Activated naive CD4-positive, alpha-beta T cell treated with anti-CD3 and anti-CD28 coated beads, Interleukin-2, amount 10 ng/mL, durations not matched to agents 7 days and 5 days (primary cell): ENCODE results near the gene TDRD9.

Experiments used
- CTCF ChIA-PET: fragments of 350-600 bp; sonication (Branson Sonifier 250); formaldehyde crosslinking; loops from one replicate; lab custom pipeline; 2021; ENCODE audit warnings: antibody characterized with exemption; lab: Charles Lee
- DNase-seq: peaks from one replicate; pipeline ENCODE4 v3.0.0-alpha.2; 2020
- H3K27ac Mint-ChIP-seq: one replicate; pipeline ENCODE4 v1.8.0; 2021; ENCODE audit warnings: mild to moderate bottlenecking, moderate library complexity, mixed read lengths
- H3K27me3 Mint-ChIP-seq: one replicate; pipeline ENCODE4 v1.8.0; 2021; ENCODE audit warnings: mild to moderate bottlenecking, mixed read lengths
- H3K36me3 Mint-ChIP-seq: one replicate; pipeline ENCODE4 v1.8.0; 2021; ENCODE audit warnings: mixed read lengths
- H3K4me1 Mint-ChIP-seq: one replicate; pipeline ENCODE4 v1.8.0; 2021; ENCODE audit warnings: mixed read lengths
- H3K4me3 Mint-ChIP-seq: one replicate; pipeline ENCODE4 v1.8.0; 2021; ENCODE audit warnings: mild to moderate bottlenecking, moderate library complexity, mixed read lengths
- H3K9me3 Mint-ChIP-seq: one replicate; pipeline ENCODE4 v1.8.0; 2021; ENCODE audit warnings: mixed read lengths

The TDRD9 gene

DNA sequence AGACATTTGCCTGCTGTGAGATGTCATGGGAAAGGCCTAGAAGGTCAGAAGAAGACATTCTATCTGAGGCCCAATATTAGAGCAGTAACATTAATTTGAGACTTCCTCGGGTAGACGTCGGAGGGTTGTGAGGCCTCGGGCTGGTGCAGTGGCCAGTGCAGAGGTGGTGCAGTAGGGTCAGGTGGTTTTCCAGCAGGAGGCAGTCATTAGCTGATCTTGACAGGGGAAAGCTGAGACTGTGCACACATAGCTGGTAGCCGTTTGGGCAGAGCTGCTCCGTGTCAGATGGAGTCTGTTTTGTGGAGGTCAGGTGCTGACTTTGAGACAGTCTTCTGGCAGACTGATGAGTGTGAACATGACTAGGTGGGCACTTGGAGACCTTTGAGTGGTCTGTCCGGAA is 91.5 kb downstream of the TDRD9 start:
- no peaks in the 10 kb centered on the region for H3K36me3 Mint-ChIP-seq
- no peaks in the 10 kb centered on the region for H3K9me3 Mint-ChIP-seq
- no peaks in the 10 kb centered on the region for H3K4me1 Mint-ChIP-seq
- CTCF ChIA-PET: no interaction called here
- no peak overlapping the region for H3K27ac Mint-ChIP-seq
- H3K27me3 Mint-ChIP-seq: peaks cover 32% of the 10 kb centered on the region
- no peak overlapping the region for H3K4me3 Mint-ChIP-seq
- DNase-seq: no peak

DNA sequence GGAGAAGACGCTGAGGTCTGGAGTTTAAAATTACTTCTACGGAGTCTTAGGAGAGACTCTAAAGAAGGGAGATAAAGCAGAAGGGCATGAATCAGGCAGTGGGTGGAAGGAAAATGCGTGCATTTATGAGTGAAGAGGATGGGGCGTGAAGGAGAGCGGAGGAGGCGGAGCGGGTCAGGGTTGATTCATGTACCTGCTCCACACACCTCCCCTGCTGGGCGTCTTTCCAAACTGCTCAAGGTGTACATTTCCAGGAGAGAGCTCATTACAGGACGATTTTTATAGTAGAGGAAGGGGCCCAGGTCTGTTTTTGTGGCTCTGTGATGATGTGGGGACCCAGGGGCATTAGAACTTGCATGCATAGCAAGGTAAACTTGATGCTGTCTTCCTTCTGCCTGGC is 92.2 kb downstream of the TDRD9 start:
- DNase-seq: no peak
- H3K4me1 Mint-ChIP-seq: no peaks in the 10 kb centered on the region
- H3K36me3 Mint-ChIP-seq: no peaks in the 10 kb centered on the region
- H3K9me3 Mint-ChIP-seq: no peaks in the 10 kb centered on the region
- no peak overlapping the region for H3K4me3 Mint-ChIP-seq
- peaks cover 29% of the 10 kb centered on the region for H3K27me3 Mint-ChIP-seq
- H3K27ac Mint-ChIP-seq: no peak overlapping the region
- CTCF ChIA-PET: no interaction called here

DNA sequence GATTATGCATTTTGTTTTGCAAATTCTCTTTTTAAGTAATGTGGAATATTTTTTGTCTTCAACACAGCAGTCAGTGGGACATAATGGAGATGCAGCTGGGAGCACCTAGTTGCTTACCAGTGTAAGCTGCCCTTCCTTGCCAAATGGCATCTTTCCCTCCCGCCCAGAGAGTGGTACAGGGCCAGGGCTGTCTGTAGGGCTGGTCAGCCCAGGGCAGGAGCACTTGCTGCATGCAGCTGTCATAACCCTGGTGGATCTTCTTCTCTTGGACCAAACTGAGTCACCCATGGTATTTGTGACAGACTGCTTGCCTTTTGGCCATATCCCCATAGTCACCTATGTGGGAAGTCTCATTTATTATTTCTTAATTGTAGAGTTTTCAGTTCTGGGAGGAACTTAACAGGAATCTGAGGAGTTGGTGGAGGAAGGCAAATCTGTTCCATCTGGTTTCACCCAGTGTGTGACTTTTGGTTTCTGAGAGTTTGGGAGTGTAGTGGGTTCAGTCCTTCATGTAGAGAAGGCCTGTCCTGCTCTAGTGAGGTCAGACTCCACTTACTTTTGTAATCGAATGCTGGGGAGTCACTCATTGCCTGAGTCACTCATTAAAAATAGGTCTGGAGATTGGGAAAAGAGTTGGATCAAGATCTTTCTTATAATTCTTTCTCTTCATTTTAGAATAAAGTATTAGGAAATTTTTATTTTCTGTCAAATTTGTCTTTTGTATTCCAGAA is 95.2 kb downstream of the TDRD9 start:
- Mint-ChIP-seq H3K4me1 (no peaks in the 10 kb centered on the region), H3K27ac (no peak overlapping the region), H3K9me3 (no peaks in the 10 kb centered on the region), H3K4me3 (no peak overlapping the region), H3K36me3 (no peaks in the 10 kb centered on the region), H3K27me3 (peaks cover 24% of the 10 kb centered on the region)
- DNase-seq: no peak
- CTCF ChIA-PET: no interaction called here

DNA sequence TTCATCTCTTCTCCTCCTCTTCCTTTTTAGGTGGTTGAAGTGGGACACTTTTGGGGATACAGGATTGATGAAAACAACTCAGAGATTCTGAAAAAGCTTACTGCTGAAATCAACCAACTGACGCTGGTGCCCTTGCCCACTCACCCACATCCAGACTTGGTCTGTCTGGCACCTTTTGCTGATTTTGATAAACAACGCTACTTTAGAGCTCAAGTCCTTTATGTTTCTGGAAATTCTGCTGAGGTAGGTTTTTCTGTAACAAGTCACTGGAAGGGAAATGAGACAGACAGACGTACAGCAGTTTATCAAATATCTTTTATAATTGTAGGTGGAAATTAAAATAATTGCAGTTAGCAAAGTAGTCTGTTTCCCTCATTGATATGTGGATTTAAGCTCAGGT is 97.3 kb downstream of the TDRD9 start:
- Mint-ChIP-seq H3K27ac (no peak overlapping the region), H3K9me3 (no peaks in the 10 kb centered on the region), H3K27me3 (peaks cover 26% of the 10 kb centered on the region), H3K4me1 (no peaks in the 10 kb centered on the region), H3K36me3 (no peaks in the 10 kb centered on the region), H3K4me3 (no peak overlapping the region)
- CTCF ChIA-PET: no interaction called here
- DNase-seq: no peak

DNA sequence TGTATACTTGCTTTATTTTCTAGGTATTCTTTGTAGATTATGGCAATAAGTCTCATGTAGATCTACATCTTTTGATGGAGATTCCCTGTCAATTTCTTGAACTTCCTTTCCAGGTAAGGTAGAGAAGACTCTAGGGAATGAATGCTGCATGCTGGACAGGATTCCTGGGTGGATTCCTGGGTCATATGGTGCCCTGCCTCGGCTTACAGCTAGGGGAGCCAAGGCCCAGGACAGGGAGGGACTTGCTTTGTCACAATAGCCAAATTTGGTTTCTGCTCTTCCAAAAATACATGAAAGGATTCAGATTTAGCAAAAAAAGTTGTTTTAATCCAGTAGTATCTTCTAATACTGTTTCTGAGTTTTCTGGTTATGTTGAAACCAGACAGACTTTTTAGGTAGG is 97.8 kb downstream of the TDRD9 start:
- Mint-ChIP-seq H3K27me3 (peaks cover 26% of the 10 kb centered on the region), H3K36me3 (no peaks in the 10 kb centered on the region), H3K9me3 (no peaks in the 10 kb centered on the region), H3K4me1 (no peaks in the 10 kb centered on the region), H3K27ac (no peak overlapping the region), H3K4me3 (no peak overlapping the region)
- CTCF ChIA-PET: no interaction called here
- DNase-seq: no peak

DNA sequence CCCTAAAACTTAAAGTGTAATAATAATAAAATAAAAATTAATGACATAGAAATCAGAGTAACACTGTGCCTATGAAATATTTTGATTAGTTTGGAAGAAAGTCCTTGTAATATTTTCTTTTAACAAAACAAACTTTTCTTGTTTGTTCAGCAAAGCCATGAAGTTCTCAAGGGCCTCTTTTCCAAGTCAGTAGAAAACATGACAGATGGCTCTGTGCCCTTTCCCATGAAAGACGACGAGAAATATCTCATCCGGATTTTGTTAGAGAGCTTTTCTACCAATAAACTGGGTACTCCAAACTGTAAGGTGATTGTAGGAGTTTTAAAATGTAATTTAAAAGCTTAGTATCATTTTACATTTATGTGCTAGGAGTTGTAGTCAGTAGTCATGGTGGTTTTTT is 102.7 kb downstream of the TDRD9 start:
- H3K27ac Mint-ChIP-seq: no peak overlapping the region
- no peak for DNase-seq
- H3K27me3 Mint-ChIP-seq: peaks cover 35% of the 10 kb centered on the region
- H3K4me3 Mint-ChIP-seq: no peak overlapping the region
- CTCF ChIA-PET: no interaction called here
- H3K9me3 Mint-ChIP-seq: no peaks in the 10 kb centered on the region
- no peaks in the 10 kb centered on the region for H3K36me3 Mint-ChIP-seq
- H3K4me1 Mint-ChIP-seq: no peaks in the 10 kb centered on the region

DNA sequence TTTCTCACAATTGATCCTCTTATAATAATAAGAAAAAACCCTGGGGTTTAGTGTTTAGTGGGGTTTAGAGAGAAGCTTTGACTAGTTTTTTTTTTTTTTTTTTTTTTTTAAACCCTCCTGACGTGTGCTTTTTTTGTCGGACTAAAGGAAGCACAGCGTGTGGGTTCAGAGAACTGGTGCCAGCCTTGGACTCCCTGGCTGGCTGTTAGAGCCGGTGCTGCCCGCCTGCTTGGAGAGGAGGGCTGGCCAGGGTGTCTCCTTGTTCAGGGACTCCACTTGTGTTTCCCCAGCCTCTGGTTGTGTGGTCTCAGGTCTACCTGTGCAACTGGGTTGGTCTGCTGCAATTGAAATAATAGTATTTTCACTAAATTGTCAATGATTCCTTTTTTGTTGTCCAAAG is 103.1 kb downstream of the TDRD9 start:
- no peaks in the 10 kb centered on the region for H3K4me1 Mint-ChIP-seq
- no peaks in the 10 kb centered on the region for H3K9me3 Mint-ChIP-seq
- no peak for DNase-seq
- H3K4me3 Mint-ChIP-seq: no peak overlapping the region
- H3K27ac Mint-ChIP-seq: no peak overlapping the region
- H3K36me3 Mint-ChIP-seq: no peaks in the 10 kb centered on the region
- CTCF ChIA-PET: no interaction called here
- peaks cover 35% of the 10 kb centered on the region for H3K27me3 Mint-ChIP-seq

DNA sequence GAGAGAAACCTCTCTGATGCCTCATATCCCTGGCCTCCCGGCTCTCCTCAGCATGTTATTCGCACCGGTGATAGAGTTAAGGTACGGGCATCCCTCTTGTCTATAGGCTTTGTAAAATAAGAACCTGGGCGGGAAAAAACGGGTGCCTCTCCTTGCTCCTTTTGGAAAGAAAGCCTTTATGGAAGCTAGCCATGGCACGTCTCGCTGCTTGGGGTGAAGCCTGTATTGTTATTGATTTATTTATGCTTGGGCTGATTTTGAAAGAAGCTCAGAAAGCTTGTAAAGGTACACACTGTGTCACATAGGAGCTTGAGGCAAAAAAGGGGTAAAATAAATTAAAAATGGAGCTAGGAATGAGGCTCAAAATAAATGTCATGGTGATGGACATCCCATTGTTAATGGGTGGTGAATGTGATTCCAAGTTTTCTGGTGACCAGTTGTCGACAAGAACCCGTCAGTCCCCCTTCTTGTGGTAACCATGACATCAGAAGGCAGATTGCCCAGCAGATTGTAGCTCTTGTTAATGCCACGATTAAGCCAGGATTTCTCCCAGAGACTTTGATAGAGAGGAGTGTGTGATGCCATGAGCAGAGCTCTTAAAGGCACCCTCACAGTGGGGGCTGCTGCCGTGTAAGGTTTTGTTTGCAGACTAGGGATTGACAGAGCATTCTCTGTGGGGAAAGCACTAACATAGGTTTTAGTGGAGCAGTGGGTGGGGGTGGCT is 106.9 kb downstream of the TDRD9 start:
- no peaks in the 10 kb centered on the region for H3K9me3 Mint-ChIP-seq
- H3K27me3 Mint-ChIP-seq: peaks cover 26% of the 10 kb centered on the region
- H3K4me1 Mint-ChIP-seq: no peaks in the 10 kb centered on the region
- no peak overlapping the region for H3K4me3 Mint-ChIP-seq
- CTCF ChIA-PET: interaction anchor here (0.6 kb wide), 1 partner anchor 41 kb away, joined by 5 read pairs; no protein-coding TSS in a partner anchor
- no peak for DNase-seq
- no peaks in the 10 kb centered on the region for H3K36me3 Mint-ChIP-seq
- H3K27ac Mint-ChIP-seq: no peak overlapping the region

DNA sequence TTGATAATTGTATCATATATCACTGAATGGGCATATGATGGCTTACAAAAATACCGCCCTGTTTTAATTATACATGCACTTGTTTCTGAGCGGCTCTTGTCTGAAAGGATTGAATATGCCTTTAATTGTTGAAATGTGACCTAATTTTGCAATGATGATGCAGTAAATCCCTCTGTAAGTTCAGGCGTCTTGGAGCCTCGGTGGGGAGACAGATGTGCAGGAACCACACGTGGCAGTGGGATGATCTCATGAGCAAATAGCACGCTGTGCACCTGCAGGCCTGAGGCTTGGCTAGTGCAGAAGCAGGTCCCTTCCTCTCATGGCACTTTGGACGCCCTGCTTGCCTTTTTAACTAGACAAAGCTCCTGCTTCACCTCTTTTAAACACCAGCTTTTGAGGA is 108.0 kb downstream of the TDRD9 start:
- Mint-ChIP-seq H3K9me3 (no peaks in the 10 kb centered on the region), H3K36me3 (no peaks in the 10 kb centered on the region), H3K27me3 (peaks cover 33% of the 10 kb centered on the region), H3K4me1 (no peaks in the 10 kb centered on the region), H3K27ac (no peak overlapping the region), H3K4me3 (no peak overlapping the region)
- CTCF ChIA-PET: no interaction called here
- DNase-seq: no peak

DNA sequence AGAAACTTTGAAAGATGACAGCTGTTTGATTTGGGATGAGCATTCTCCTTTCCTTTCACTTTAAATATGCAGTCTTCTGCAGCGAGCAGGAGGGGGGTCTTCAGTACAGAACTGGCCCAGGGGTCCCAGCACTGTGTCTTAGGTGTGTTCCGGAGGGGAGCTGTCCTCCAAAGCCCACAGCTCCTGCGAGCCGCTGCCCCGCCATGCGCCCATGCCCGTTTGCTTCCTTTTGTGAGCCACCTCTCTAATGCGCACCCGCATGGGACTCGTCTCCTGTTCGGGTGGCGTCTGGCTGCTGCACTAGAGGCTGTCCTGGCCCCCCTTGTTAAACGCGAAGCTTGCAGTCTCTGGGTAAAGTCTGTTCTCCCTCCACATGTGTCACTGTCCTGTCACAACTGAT is 108.8 kb downstream of the TDRD9 start:
- Mint-ChIP-seq H3K36me3 (no peaks in the 10 kb centered on the region), H3K4me3 (no peak overlapping the region), H3K4me1 (no peaks in the 10 kb centered on the region), H3K27ac (no peak overlapping the region), H3K9me3 (no peaks in the 10 kb centered on the region), H3K27me3 (peaks cover 33% of the 10 kb centered on the region)
- CTCF ChIA-PET: no interaction called here
- no peak for DNase-seq

DNA sequence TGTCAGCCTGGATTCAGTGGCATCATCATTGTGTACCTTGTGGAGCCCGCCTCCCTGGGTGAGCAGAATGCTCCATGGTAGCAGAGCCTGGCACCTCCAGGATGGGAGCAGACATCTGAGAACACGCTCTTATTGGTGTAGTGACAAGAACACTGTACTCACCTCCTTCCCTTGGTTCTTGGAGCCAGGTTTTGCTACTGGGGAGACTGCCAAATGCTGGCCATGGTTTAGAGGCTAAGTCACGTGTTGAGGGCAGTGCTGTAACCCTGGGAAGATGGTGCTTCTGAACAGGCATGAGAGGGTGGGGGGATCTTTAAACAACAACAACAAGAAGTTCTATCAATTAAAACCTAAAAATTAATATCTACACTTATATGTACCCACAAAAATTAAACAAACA is 109.6 kb downstream of the TDRD9 start:
- H3K4me1 Mint-ChIP-seq: no peaks in the 10 kb centered on the region
- H3K9me3 Mint-ChIP-seq: no peaks in the 10 kb centered on the region
- H3K27ac Mint-ChIP-seq: no peak overlapping the region
- no peak overlapping the region for H3K4me3 Mint-ChIP-seq
- DNase-seq: no peak
- no peaks in the 10 kb centered on the region for H3K36me3 Mint-ChIP-seq
- CTCF ChIA-PET: no interaction called here
- peaks cover 33% of the 10 kb centered on the region for H3K27me3 Mint-ChIP-seq

DNA sequence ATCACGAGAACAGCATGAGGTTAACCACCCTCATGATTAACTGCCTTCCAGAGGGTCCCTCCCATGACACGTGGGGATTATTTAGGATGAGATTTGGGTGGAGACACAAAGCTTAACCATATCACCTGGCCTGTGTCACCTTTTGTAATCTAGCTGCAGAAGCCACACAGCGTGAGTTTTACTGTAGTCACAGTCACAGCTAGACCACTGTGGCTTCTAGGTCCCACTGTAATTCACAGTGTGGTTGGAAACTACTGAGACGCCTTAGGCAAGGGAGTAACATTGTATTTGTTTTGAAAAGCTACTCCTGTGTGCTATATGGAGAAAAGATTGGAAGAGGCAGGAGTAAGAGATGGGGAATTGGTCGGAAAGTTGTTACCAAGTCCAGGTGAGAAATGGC is 111.0 kb downstream of the TDRD9 start:
- H3K36me3 Mint-ChIP-seq: no peaks in the 10 kb centered on the region
- H3K9me3 Mint-ChIP-seq: no peaks in the 10 kb centered on the region
- no peak for DNase-seq
- CTCF ChIA-PET: interaction anchor here (0.7 kb wide), 1 partner anchor 10 kb away, joined by 3 read pairs; no protein-coding TSS in a partner anchor
- H3K27ac Mint-ChIP-seq: no peak overlapping the region
- H3K27me3 Mint-ChIP-seq: peaks cover 29% of the 10 kb centered on the region
- H3K4me1 Mint-ChIP-seq: no peaks in the 10 kb centered on the region
- H3K4me3 Mint-ChIP-seq: no peak overlapping the region

DNA sequence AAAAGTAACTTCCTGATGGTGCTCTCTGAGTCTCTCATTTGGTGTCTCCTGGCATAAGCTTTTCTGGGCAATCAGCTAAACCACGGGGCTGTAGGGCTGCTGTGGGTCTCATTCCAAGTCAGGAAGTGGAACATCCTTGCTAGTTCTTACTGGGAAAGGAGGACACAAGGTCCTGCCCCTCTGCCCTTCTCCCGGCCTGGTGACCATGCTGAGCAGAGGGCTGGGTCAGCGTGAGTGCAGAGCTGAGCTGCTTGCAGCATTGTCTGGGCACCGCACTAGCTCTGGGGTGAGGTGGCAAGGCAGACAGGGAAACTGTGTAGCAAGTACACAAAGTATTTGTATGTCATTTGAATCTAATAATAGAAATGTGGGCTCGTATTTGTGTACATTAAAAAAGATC is 112.3 kb downstream of the TDRD9 start:
- Mint-ChIP-seq H3K27ac (no peak overlapping the region), H3K4me1 (no peaks in the 10 kb centered on the region), H3K36me3 (no peaks in the 10 kb centered on the region), H3K4me3 (no peak overlapping the region), H3K9me3 (no peaks in the 10 kb centered on the region), H3K27me3 (peaks cover 26% of the 10 kb centered on the region)
- CTCF ChIA-PET: no interaction called here
- DNase-seq: no peak

DNA sequence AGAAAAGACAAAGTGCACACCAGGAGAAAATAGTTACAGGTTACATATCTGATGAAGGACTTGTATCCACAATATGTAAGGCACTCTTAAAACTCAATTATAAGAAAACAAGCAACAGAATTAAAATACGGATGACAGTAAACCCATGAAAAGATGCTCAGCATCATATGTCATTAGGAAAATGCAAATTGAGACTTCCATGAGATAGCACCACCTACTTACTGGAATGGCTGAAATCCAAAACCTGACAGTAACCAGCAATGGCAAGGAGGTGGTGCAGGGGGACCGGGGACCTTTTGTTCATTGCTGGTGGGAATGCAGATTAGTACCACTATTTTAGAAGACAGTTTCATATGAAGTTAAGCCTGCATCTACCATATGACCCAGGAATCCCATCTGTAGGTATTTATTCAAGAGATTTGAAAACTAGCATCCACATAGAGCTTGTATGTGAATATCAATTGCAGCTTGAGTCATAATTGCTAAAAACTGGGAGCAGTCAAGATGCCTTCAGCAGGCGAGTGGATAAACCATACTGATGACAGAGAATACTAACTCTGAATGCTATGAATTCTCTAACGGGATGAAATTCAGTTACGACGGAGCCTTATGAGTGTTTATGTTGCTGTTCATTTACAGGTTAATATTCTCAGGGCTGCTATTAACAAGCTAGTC is 113.3 kb downstream of the TDRD9 start:
- Mint-ChIP-seq H3K4me1 (no peaks in the 10 kb centered on the region), H3K27ac (no peak overlapping the region), H3K4me3 (no peak overlapping the region), H3K9me3 (no peaks in the 10 kb centered on the region), H3K36me3 (no peaks in the 10 kb centered on the region), H3K27me3 (peaks cover 24% of the 10 kb centered on the region)
- DNase-seq: no peak
- CTCF ChIA-PET: no interaction called here

DNA sequence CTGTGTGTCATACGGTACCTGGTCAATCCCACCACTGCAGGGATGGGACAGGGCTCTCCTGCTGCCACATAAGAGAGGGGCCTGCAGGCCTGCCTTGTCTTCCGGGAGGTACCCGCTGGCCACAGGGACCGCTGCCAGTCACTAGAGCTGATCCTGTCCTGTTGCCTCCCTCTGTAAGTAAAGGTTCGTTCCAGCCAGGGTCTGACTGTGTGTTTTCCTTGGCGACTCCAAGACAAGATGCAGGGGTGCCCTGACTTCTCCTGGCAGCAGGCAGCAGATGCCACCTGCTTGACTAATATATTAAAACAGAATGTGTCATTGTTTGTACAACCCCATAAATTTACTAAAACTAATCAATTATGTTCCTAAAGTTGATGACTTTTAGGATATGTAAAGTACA is 115.8 kb downstream of the TDRD9 start:
- Mint-ChIP-seq H3K27ac (no peak overlapping the region), H3K9me3 (no peaks in the 10 kb centered on the region), H3K4me1 (no peaks in the 10 kb centered on the region), H3K36me3 (no peaks in the 10 kb centered on the region), H3K27me3 (peaks cover 18% of the 10 kb centered on the region), H3K4me3 (no peak overlapping the region)
- DNase-seq: no peak
- CTCF ChIA-PET: no interaction called here
